MG63 (cell line): ENCODE results near the gene FXN. TPM values are rescaled to one million over a fixed set of nuclear protein-coding genes. Genes with fewer than 3 reads are reported as not detected.
A peak's percentile ranks its signal among the peaks of the same experiment; 100 is the strongest.
"Not testable (repeated sequence)": the region's sequence is repeated elsewhere in the genome, so short reads cannot be mapped to it uniquely, and the experiment has no call there.

Experiments used
- DNase-seq: peaks from one replicate; pipeline ENCODE4 v3.0.0-alpha.2; 2020
- H3K27me3 ChIP-seq: fragments of 250-450 bp; sonication (Bioruptor Pico); 2 replicates; pipeline ENCODE4 v1.5.1; 2020; ENCODE audit warnings: mild to moderate bottlenecking, moderate library complexity
- H3K36me3 ChIP-seq: fragments of 250-450 bp; sonication (Bioruptor Pico); 2 replicates; pipeline ENCODE4 v1.5.1; 2020; ENCODE audit warnings: mild to moderate bottlenecking, moderate library complexity
- H3K4me3 ChIP-seq: fragments of 250-450 bp; sonication (Bioruptor Pico); 2 replicates; pipeline ENCODE4 v1.5.1; 2020; ENCODE audit warnings: mild to moderate bottlenecking, moderate library complexity
- H3K9me3 ChIP-seq: fragments of 250-450 bp; sonication (Bioruptor Pico); 2 replicates; pipeline ENCODE4 v1.5.1; 2020; ENCODE audit warnings: mild to moderate bottlenecking, moderate library complexity
- total RNA-seq: library from RNA; depleted of rRNA; stranded (reverse); fragments of >200 nt; shearing (Covaris generic); gene quantifications from 2 replicates; pipeline ENCODE4 v1.2.3, GENCODE V29; 2014; ENCODE audit warnings: low replicate concordance

The FXN gene
- total RNA-seq, 1 experiment from 2014 or later: 9.8 TPM

DNA sequence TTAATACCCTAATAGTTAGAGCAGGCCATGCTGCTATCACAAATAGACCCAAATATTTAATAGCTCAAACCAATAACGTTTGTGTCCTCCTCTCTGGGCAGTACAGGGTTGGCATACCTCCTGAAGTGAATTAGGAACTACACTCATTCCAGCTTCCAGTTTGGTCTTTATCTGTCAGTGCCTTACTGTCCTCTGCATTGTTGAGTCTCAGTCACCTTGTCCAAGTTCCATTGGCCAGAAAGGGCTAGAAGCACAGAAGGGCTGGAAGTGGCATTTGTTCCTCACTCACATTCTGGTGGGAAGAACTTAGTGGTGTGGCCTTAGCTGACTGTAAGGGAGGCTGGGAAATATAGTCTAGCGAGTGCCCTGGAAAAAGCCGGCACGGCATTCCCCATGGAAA lies 11.2 kb downstream of the FXN start:
- H3K27me3 ChIP-seq: no peaks in the 10 kb centered on the region
- H3K9me3 ChIP-seq: no peaks in the 10 kb centered on the region
- DNase-seq: no peak
- no peak overlapping the region for H3K4me3 ChIP-seq
- H3K36me3 ChIP-seq: no peaks in the 10 kb centered on the region

DNA sequence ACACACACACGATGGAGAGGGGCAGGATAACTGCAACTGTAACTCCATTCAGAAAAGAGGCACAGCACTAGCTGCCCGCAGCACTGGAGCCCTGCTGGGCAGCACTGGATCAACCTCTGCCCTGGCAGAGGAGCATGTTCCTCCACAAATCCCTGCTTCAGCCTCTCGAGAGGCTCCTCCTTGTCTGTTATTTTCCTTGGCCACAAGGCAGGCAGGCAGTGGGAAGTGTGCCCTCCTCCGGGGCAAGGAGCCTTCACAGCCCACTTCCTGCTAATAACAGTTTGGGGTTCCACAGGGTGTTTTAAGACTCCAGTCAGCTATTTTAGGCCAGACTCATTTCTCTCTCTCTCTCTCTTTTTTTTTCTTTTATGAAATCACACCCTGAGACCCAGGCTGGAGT lies 11.8 kb downstream of the FXN start:
- H3K27me3 ChIP-seq: no peaks in the 10 kb centered on the region
- H3K36me3 ChIP-seq: no peaks in the 10 kb centered on the region
- DNase-seq: peak; percentile 7
- no peaks in the 10 kb centered on the region for H3K9me3 ChIP-seq
- H3K4me3 ChIP-seq: no peak overlapping the region

DNA sequence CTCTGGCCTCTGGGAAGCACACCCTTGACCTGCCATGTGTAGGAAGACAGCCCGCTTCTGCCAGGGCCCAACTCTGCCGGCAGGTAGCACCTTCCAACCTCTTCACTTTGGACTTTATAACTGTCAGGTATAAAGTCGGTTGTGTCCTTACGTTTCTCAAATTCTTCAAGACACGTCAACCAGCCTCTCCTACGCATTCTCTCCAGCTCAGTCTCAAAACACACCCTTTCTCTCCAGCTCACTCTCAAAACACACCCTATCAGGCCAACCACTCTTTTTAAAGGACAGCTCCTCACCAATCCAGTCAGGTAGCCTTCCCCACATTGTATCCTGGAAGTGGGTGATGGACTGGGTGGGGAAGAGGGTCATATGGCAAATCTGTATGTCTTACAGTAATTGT lies 13.5 kb downstream of the FXN start:
- DNase-seq: no peak
- no peaks in the 10 kb centered on the region for H3K27me3 ChIP-seq
- no peaks in the 10 kb centered on the region for H3K9me3 ChIP-seq
- H3K36me3 ChIP-seq: no peaks in the 10 kb centered on the region
- no peak overlapping the region for H3K4me3 ChIP-seq

DNA sequence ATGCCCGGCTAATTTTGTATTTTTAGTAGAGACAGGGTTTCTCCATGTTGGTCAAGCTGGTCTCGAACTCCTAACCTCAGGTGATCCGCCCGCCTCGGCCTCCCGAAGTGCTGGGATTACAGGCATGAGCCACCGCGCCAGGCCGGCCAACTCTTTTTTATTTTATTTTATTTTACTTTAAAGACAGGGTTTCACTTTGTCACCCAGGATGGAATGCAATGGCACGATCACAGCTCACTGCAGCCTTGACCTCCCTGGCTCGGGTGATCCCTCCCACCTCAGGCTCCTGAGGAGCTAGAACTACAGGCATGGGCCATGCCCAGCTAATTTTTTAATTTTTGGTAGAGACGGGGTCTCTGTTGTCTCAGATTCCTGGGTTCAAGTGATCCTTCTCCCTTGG lies 15.4 kb downstream of the FXN start:
- not testable (repeated sequence) for H3K27me3 ChIP-seq, H3K4me3 ChIP-seq, DNase-seq, H3K36me3 ChIP-seq, H3K9me3 ChIP-seq

DNA sequence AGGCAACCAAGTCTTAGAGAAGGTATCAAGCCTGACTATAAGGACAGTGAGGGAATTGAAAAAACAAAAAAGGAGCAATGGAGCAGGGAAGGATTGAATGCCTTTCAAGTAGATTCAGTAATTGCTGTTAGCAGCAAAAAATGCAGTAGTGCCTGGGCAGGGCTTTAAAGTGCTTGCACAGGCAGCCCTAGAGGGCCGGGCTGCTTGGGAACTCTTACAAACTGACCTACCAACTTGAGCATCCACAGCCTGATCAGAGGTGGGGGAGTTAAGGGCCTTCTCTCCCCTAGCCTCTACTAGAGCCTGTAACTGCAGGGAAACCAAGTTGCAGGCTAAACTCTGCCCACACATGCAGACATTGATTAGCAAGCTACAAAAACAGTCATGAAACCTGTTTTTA lies 19.4 kb downstream of the FXN start:
- Histone ChIP-seq H3K4me3 (no peak overlapping the region), H3K9me3 (no peaks in the 10 kb centered on the region), H3K27me3 (no peaks in the 10 kb centered on the region), H3K36me3 (no peaks in the 10 kb centered on the region)
- DNase-seq: no peak

DNA sequence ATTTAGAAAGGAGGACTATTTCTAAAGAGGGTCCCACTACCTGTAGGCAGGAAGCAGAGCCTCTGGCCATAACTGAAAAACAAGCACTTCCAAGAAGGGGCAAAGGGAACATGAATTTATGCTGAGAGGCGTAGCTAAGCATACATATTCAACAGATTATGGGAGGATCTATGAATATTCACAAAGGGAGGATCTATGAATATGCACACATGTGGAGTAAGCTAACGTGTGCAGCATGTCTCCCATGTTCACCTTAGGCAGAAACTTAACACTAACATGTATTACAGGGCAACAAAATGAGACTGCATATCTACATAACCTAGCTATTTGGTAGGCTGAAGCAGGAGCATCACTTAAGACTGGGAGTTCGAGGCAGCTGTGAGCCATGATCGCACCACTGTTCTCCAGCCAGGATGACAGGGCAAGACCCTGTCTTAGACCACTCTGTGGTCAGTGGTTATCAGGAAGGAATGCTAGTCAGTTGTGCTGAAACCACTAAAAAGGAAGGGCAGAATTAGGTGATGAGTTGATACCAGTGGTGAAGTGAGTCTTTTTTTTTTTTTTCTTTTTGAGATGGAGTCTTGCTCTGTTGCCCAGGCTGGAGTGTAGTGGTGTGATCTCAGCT lies 20.8 kb downstream of the FXN start:
- DNase-seq: no peak
- no peak overlapping the region for H3K4me3 ChIP-seq
- no peaks in the 10 kb centered on the region for H3K27me3 ChIP-seq
- no peaks in the 10 kb centered on the region for H3K36me3 ChIP-seq
- no peaks in the 10 kb centered on the region for H3K9me3 ChIP-seq

DNA sequence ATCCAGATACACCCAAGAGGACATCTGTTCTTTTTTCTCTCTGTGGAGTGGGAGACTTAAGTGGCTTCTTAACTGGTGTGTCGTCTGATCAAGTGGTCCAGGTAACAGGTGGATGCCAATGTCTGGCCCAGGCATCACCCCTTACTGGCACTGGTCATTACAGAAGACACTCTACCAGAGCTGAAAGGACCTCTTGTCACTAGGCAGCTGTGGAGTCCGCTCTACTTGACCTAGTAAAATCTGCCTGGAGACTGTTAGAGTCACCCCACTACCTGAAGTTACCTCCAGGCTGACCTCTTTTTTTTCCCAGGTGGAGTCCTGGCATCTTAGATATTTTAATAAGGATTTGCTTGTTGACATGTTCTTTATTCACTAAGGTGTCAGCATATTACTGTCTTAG lies 22.5 kb downstream of the FXN start:
- Histone ChIP-seq H3K27me3 (no peaks in the 10 kb centered on the region), H3K4me3 (no peak overlapping the region), H3K9me3 (no peaks in the 10 kb centered on the region), H3K36me3 (no peaks in the 10 kb centered on the region)
- no peak for DNase-seq

DNA sequence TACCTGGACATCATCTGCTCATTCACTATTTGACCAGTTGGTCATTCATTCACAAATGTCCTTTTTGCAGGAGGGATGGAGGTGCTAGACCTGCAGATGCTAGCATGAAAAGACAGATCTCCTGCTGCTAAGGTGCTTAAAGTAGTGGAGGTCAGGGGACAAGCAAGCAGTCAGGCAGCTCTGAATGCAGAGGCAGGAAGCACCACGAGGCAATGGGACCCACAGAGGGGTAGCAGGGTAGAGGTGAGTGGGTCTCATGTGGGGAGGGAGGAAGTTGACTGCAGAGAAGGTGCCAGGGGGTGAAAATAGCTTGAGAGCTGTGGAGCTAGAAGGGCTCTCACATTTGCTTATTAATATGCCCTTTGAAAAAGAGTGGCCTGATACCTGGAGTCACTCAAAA lies 25.2 kb downstream of the FXN start:
- Histone ChIP-seq H3K36me3 (no peaks in the 10 kb centered on the region), H3K9me3 (no peaks in the 10 kb centered on the region)
- DNase-seq: no peak

DNA sequence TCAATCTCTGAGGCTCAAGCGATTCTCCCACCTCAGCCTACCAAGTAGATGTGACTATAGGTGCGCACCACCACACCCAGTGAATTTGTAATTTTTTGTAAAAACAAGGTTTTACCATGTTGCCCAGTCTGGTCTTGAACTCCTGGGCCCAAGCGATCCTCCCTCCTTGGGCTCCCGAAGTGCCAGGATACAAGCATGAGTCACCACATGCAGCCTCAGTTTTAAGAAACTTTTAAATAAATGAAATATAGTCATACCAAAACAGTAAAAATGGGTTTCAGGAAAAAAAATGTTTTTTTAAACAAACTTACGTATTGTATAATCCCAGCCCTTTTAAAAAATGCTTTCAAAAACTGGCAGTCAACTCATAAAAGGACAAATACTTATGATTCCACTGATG lies 26.6 kb downstream of the FXN start:
- H3K27me3 ChIP-seq: no peaks in the 10 kb centered on the region
- no peak overlapping the region for H3K4me3 ChIP-seq
- H3K9me3 ChIP-seq: no peaks in the 10 kb centered on the region
- no peaks in the 10 kb centered on the region for H3K36me3 ChIP-seq
- DNase-seq: no peak

More for the DNA sequence above, 25.2 kb downstream of the FXN start:
- Histone ChIP-seq H3K4me3 (no peak overlapping the region), H3K27me3 (no peaks in the 10 kb centered on the region)

DNA sequence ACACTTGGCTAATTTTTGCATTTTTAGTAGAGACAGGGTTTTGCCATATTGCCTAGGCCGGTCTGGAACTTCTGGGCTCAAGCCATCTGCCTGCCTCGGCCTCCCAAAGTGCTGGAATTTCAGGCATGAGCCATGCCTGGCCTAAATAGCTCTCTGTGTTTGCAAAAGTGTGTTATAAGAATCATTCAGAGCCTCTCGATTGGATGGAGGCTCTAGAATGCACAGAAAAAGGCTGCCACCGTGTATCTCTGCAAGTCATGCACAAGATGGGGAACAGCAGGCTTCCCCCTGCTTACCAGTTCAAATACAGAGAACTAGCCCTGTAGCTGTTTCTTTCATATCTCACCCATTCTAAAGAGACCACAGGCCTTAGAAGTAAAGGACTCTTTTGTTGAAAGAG lies 28.3 kb downstream of the FXN start:
- no peak for DNase-seq
- no peaks in the 10 kb centered on the region for H3K9me3 ChIP-seq
- H3K4me3 ChIP-seq: no peak overlapping the region
- H3K36me3 ChIP-seq: no peaks in the 10 kb centered on the region
- H3K27me3 ChIP-seq: no peaks in the 10 kb centered on the region

DNA sequence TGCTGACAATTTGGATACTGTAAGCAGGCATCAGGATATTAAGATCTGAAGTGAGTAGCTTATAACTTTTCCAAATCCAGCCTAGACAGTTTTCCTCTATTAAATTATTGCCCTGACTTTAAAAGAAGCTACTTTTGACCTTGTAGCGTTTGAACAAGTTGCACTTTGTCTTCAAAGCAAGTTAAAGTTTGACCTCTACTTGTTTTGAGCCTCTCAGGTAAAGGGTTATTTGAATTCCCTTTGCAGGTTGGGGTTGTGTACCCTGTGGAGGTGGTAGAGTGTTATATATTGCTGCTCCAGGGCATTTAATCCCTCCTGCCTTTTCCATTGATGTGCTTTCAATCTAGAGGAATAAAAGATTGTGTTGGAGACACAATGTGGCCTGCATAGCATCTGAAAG lies 30.1 kb downstream of the FXN start:
- no peak for DNase-seq
- no peaks in the 10 kb centered on the region for H3K9me3 ChIP-seq
- no peaks in the 10 kb centered on the region for H3K27me3 ChIP-seq
- no peaks in the 10 kb centered on the region for H3K36me3 ChIP-seq
- no peak overlapping the region for H3K4me3 ChIP-seq

DNA sequence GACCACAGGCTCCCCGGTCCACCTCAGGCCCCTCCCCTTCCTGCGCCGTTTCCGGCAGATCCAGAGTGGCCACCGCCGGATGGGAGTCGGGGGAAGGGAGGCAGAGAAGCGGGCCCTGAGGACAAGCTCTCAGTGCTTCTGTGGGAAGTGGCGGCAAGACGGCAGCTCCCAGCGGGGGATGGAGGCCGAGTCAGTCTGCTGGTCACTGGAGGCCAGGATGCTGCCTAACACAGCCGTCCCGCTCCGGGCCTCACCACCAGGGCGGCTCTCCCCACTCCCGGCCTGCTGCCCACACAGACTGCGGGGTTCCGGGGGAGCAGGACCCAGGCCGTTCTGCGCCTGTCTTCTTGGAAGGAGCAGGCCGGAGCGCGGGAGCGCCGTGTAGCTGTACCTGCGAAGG lies 31.4 kb downstream of the FXN start:
- DNase-seq: no peak
- Histone ChIP-seq H3K9me3 (no peaks in the 10 kb centered on the region), H3K4me3 (no peak overlapping the region), H3K27me3 (no peaks in the 10 kb centered on the region), H3K36me3 (no peaks in the 10 kb centered on the region)

DNA sequence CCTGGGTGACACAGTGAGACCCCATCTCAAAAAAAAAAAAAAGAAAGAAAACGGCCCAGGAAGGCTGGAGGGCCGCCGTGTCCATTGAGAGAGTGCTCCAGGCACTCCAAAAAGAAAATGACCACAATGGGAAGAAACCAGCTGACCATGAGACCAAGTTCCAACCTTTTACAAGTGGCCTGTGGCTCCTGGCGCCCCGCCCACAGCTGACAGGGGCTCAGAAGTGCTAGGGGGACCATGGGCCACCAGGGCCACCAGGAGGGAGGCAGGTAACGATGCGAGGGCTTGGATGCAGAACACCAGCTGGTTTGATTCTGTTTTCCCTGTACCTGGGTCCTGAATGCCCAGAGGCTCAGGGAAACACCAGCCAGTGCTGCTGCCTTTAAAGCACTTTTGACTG lies 34.6 kb downstream of the FXN start:
- DNase-seq: no peak
- H3K4me3 ChIP-seq: no peak overlapping the region
- no peaks in the 10 kb centered on the region for H3K9me3 ChIP-seq
- no peaks in the 10 kb centered on the region for H3K36me3 ChIP-seq
- no peaks in the 10 kb centered on the region for H3K27me3 ChIP-seq

DNA sequence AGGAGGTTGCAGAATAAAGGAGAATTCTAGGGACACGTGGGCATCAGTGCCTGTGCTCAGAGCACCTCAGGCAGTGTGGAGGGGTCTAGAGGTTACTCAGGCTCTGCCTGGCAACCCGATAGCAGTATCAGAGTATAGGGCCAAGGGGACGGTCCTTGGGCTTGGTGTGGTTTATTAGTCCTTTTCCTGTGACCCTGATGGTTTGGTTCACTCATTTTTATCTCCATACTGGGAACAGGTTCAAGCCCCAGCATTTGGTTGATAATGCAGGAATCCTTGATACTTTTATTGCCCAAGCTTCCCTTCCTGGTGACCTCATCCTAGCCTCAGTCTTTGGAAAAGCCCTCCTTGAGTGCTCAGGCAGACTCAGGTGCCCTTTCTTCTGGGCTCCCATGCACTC lies 35.5 kb downstream of the FXN start:
- Histone ChIP-seq H3K9me3 (no peaks in the 10 kb centered on the region), H3K4me3 (no peak overlapping the region), H3K36me3 (no peaks in the 10 kb centered on the region), H3K27me3 (no peaks in the 10 kb centered on the region)
- DNase-seq: no peak

DNA sequence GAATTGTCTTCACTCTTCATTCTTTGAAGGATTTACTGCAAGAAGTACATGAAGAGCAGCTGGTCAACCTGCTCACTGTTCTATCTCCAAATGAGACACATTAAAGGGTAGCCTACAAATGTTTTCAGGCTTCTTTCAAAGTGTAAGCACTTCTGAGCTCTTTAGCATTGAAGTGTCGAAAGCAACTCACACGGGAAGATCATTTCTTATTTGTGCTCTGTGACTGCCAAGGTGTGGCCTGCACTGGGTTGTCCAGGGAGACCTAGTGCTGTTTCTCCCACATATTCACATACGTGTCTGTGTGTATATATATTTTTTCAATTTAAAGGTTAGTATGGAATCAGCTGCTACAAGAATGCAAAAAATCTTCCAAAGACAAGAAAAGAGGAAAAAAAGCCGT lies 37.6 kb downstream of the FXN start:
- Histone ChIP-seq H3K36me3 (no peaks in the 10 kb centered on the region), H3K9me3 (no peaks in the 10 kb centered on the region), H3K4me3 (no peak overlapping the region), H3K27me3 (no peaks in the 10 kb centered on the region)
- DNase-seq: no peak

DNA sequence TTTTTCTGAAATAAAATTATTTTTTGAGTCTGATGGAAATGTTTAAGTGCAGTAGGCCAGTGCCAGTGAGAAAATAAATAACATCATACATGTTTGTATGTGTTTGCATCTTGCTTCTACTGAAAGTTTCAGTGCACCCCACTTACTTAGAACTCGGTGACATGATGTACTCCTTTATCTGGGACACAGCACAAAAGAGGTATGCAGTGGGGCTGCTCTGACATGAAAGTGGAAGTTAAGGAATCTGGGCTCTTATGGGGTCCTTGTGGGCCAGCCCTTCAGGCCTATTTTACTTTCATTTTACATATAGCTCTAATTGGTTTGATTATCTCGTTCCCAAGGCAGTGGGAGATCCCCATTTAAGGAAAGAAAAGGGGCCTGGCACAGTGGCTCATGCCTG lies 39.2 kb downstream of the FXN start:
- no peak overlapping the region for H3K4me3 ChIP-seq
- no peaks in the 10 kb centered on the region for H3K9me3 ChIP-seq
- no peak for DNase-seq
- no peaks in the 10 kb centered on the region for H3K27me3 ChIP-seq
- H3K36me3 ChIP-seq: no peaks in the 10 kb centered on the region

DNA sequence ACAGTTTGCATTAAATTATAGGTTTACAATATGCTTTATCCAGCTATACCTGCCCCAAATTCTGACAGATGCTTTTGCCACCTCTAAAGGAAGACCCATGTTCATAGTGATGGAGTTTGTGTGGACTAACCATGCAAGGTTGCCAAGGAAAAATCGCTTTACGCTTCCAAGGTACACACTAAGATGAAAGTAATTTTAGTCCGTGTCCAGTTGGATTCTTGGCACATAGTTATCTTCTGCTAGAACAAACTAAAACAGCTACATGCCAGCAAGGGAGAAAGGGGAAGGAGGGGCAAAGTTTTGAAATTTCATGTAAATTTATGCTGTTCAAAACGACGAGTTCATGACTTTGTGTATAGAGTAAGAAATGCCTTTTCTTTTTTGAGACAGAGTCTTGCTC lies 41.0 kb downstream of the FXN start:
- H3K9me3 ChIP-seq: no peaks in the 10 kb centered on the region
- H3K27me3 ChIP-seq: no peaks in the 10 kb centered on the region
- no peaks in the 10 kb centered on the region for H3K36me3 ChIP-seq
- DNase-seq: no peak
- no peak overlapping the region for H3K4me3 ChIP-seq

DNA sequence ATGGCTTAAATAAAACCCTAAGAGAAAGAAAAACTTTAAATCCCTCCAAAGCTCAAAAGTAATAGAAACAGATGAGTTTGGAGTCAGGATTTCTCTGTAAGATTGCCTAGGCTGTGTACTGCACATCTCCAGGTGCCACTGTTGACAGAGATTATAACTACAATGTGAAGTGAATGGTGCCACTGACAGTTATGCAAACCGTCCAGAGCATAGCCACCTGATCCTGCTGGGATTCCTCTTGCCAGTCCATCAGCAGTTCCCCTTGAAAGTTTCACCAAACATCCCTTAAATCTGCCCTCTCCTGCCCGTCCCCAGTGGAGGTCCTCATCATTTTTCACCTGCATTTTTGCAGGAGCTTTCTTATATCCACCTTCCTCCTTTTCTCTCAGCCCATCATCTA lies 42.5 kb downstream of the FXN start:
- Histone ChIP-seq H3K4me3 (no peak overlapping the region), H3K27me3 (no peaks in the 10 kb centered on the region), H3K36me3 (no peaks in the 10 kb centered on the region), H3K9me3 (no peaks in the 10 kb centered on the region)
- DNase-seq: no peak

DNA sequence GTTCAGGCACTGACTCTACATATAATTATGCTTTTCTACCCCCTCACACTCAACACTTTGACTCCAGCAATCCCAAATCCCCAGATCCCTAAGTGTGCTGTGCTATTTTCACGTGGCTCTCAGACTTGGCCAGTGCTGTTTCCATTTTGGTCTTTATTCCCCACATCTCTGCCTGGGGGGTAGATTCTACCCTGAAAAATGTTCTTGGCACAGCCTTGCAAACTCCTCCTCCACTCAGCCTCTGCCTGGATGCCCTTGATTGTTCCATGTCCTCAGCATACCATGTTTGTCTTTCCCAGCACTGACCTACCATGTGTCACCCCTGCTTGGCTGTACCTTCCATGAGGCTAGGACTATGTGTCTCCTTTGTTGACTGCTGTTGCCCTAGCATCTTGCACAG lies 43.0 kb downstream of the FXN start:
- DNase-seq: no peak
- Histone ChIP-seq H3K9me3 (no peaks in the 10 kb centered on the region), H3K4me3 (no peak overlapping the region), H3K36me3 (no peaks in the 10 kb centered on the region), H3K27me3 (no peaks in the 10 kb centered on the region)
